ENCODE results near the gene IL22.

GRCh38 chr12:68264158-68264855, 10.9 kb upstream of the IL22 start:
- TF ChIP-seq, protein P1, sequence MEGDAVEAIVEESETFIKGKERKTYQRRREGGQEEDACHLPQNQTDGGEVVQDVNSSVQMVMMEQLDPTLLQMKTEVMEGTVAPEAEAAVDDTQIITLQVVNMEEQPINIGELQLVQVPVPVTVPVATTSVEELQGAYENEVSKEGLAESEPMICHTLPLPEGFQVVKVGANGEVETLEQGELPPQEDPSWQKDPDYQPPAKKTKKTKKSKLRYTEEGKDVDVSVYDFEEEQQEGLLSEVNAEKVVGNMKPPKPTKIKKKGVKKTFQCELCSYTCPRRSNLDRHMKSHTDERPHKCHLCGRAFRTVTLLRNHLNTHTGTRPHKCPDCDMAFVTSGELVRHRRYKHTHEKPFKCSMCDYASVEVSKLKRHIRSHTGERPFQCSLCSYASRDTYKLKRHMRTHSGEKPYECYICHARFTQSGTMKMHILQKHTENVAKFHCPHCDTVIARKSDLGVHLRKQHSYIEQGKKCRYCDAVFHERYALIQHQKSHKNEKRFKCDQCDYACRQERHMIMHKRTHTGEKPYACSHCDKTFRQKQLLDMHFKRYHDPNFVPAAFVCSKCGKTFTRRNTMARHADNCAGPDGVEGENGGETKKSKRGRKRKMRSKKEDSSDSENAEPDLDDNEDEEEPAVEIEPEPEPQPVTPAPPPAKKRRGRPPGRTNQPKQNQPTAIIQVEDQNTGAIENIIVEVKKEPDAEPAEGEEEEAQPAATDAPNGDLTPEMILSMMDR (tag by site-specific recombination; IDR thresholded peaks at IDR 0.05) = no peak
- TF ChIP-seq ZNF169 (tag by site-specific recombination; IDR thresholded peaks at IDR 0.05) (no peak), SETDB1 (IDR thresholded peaks at IDR 0.05; ENCODE audit: insufficient read length, low read length) (no peak)
